Stimulated activated CD4-positive, alpha-beta T cell treated with anti-CD3 and anti-CD28 coated beads, Interleukin-4, amount 100 ng/mL, for 48 hours (primary cell): ENCODE data around the gene TMEM101.
"Not testable (repeated sequence)": the region's sequence is repeated elsewhere in the genome, so short reads cannot be mapped to it uniquely, and the experiment has no call there.

Experiments used
- DNase-seq, 2 donors: peaks; one replicate each; pipeline ENCODE4 v3.0.0-alpha.2; 2020; ENCODE audit warnings: low read depth in 2 of 2

The TMEM101 gene

GRCh38 chr17:43974382-43975266, 40.1 kb downstream of the TMEM101 start:
- DNase-seq, result no peak

DNA sequence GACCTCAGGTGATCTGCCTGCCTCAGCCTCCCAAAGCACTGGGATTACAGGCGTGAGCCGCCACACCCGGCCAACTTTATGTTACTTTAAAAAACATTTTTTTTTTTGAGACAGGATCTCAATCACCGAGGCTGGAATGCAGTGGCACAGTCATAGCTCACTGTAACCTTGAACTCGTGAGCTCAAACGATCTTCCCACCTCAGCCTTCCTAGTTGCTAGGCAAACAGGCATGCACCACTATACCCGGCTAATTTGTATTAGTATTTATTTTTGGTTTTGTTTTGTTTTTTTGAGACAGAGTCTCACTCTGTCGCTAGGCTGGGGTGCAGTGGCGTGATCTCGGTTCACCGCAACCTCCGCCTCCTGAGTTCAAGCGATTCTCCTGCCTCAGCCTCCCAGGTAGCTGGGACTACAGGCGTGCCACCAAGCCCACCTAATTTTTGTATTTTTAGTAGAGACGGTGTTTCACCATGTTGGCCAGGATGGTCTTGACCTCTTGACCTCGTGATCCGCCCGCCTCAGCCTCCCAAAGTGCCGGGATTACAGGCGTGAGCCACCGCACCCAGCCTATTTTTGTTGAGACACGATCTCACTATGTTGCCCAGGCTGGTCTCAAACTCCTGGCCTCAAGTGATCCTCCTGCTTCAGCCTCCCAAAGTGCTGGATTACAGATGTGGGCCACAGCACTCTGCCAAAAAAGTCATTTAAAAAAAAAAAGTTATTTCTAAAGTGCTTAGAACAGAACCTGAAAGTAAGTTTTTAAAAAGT, 42.1 kb downstream of the TMEM101 start:
- DNase-seq, result not testable (repeated sequence)

DNA sequence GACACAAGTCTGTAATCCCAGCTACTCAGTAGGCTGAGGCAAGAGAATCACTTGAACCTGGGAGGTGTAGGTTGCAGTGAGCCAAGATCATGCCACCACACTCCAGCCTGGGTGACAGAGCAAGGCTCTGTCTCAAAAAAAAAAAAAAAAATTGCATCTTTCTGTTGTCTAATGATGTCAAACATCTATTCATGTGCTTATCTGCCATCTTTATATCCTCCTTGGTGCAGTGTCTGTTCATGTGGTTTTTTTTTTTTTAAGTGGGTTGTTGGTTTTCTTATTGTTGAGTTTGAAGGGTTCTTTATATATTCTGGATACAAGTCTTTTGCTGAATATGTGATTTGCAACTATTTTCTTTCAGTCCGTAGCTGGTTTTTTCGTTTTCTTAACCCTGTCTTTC, 43.3 kb downstream of the TMEM101 start:
- DNase-seq, result not testable (repeated sequence)

GRCh38 chr17:43970366-43970765, 44.4 kb downstream of the TMEM101 start:
- DNase-seq, result no peak

- no peak for DNase-seq
Measured at GRCh38 chr17:43967251-43967875, 47.4 kb downstream of the TMEM101 start.

DNA sequence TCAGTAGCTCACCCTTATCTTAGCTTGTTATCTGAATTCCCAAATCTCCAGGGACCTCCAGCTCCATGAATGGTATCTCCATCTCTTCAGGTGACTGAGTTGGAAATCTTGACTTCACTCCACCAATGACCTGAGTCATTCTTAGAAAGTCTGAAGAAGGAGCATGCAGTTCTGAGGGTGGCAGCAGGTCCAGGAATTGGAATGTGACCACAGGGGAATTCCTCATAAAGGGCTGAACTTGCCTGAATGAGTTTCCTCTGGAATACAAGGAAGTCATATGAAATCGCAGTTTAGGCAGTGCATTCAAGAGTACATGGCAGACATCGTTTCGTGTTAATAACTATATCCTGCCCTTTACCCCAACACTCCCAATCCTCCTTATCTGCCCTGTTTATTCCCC, 48.5 kb downstream of the TMEM101 start:
- DNase-seq, result no peak

GRCh38 chr17:43962479-43962878, 52.3 kb downstream of the TMEM101 start:
- no peak for DNase-seq

- no peak for DNase-seq
Measured at GRCh38 chr17:43961954-43962353, 52.8 kb downstream of the TMEM101 start.

DNA sequence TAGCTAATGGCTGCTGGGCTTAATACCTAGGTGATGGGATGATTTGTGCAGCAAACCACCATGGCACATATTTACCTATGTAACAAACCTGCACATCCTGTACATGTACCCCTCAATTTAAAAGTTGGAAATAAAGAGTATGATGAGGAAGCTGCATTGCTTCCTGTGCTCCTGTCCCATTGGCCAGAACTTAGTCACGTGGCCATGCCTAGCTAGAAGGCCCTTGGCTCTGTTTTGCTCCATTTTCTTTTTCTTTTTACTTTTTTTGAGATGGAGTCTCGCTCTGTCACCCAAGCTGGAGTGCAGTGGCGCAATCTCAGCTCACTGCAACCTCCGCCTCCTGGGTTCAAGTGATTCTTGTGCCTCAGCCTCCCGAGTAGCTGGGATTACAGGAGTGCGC, 53.5 kb downstream of the TMEM101 start:
- not testable (repeated sequence) for DNase-seq
